Astrocyte (in vitro differentiated cells and primary cell): Measurements from ENCODE around the gene CFAP58.

Experiments
- CTCF ChIP-seq: IDR thresholded peaks from 2 replicates; pipeline ENCODE4 v1.5.1; 2011; ENCODE audit warnings: low read depth, mild to moderate bottlenecking, inconsistent platforms, low read length, moderate library complexity; ENCODE audit not compliant: insufficient read depth
- EZH2 ChIP-seq: IDR thresholded peaks from 2 replicates; pipeline ENCODE4 v1.6.1; 2012; ENCODE audit warnings: mild to moderate bottlenecking, low read length, inconsistent platforms; ENCODE audit not compliant: insufficient read depth

GRCh38 chr10:104325436-104326435, 27.9 kb upstream of the CFAP58 start:
- TF ChIP-seq CTCF (no peak), EZH2 (no peak)
